Peyer's patch (tissue), 4 donors: ENCODE data around the gene PFDN6.

Experiments
- POLR2A ChIP-seq, 2 donors: fragments of 450-650 bp; IDR thresholded peaks; one replicate each; pipeline ENCODE4 v1.5.1; 2017; ENCODE audit warnings: antibody characterized with exemption in 2 of 2, mild to moderate bottlenecking in 2 of 2, moderate library complexity in 2 of 2
- TF ChIP-seq, protein P1 (sequence below), 6 experiments: fragments of 450-650 bp in 4 of 6; fragments of 200-600 bp in 2 of 6; sonication (generic) in 1 of 6; IDR thresholded peaks; one replicate each; pipeline ENCODE4 v1.5.1; 2017 to 2019; ENCODE audit warnings: antibody characterized with exemption in 6 of 6, mild to moderate bottlenecking in 3 of 6, moderate library complexity in 1 of 6

DNA sequence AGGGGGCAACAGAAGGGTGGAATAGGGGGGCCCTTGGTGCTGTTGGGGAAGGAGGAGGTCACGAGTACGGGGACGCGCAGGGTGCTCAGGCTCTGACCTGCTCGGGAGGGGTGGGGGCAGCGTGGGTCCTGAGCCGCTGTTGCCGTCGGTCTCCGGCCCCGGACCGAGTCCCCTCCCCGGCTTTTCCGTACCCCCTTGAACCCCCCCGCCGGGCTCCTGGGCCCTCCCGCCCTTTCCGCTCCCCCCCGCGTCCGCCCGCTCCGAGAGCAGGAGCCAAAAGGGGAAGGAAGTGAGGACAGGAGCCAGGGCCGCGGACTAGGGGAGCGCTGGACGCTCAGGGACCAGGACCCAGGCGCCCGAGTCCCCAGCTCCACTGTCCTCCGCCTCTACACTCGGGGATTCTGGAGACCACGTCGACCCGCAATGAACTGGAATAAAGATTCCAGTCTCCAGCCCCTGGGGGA is 9.4 kb downstream of the PFDN6 start, which contains the start of gene RGL2:
- TF ChIP-seq, protein P1, sequence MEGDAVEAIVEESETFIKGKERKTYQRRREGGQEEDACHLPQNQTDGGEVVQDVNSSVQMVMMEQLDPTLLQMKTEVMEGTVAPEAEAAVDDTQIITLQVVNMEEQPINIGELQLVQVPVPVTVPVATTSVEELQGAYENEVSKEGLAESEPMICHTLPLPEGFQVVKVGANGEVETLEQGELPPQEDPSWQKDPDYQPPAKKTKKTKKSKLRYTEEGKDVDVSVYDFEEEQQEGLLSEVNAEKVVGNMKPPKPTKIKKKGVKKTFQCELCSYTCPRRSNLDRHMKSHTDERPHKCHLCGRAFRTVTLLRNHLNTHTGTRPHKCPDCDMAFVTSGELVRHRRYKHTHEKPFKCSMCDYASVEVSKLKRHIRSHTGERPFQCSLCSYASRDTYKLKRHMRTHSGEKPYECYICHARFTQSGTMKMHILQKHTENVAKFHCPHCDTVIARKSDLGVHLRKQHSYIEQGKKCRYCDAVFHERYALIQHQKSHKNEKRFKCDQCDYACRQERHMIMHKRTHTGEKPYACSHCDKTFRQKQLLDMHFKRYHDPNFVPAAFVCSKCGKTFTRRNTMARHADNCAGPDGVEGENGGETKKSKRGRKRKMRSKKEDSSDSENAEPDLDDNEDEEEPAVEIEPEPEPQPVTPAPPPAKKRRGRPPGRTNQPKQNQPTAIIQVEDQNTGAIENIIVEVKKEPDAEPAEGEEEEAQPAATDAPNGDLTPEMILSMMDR (IDR thresholded peaks at IDR 0.05) = no peak
- no peak for TF ChIP-seq POLR2A (IDR thresholded peaks at IDR 0.05)
